CD4-positive, alpha-beta T cell treated with Interleukin-15 for 1 hour (primary cell): Measurements from ENCODE around the gene PHKA1.
"Not testable (repeated sequence)": the region's sequence is repeated elsewhere in the genome, so short reads cannot be mapped to it uniquely, and the experiment has no call there.

Experiments used
- DNase-seq: peaks from one replicate; pipeline ENCODE4 v3.0.0-alpha.2; 2020

Gene PHKA1

DNA sequence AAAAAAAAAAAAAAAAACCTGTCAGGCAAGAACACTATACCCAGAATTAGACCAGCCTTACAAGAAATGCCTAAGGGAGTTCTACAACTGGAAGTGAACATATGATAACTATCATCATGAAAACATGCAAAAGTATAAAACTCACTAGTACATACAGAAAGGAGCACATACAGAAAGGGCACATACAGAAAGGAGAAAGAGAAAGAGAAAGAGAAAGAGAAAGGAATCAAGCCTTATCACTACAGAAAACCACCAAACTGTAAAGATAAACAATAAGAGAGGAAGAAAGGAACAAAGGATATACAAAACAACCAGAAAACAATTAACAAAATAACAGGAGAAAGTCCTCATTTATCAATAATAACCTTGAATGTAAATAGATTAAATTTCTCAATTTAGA, 50.4 kb downstream of the PHKA1 start:
- DNase-seq, result no peak

- no peak for DNase-seq
Observed at GRCh38 chrX:72662020-72662747, 51.9 kb downstream of the PHKA1 start.

DNA sequence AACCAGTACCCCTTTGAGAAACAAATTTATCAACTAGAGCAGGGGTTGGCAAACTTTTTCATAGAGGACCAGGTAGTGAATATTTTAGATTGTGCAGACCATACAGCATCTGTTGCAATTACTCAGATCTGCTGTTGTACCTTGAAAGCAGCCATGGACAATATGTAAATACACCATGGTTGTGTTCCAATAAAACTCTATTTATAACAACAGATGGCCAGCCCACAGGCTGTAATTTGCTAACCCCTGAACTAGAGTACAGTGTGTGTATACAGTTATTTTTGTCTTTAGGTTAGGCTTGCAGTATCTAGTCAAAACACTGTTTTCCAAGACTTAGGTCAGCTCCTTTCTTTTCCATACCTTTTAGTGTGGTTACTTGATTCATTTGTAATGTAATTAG, 54.4 kb downstream of the PHKA1 start:
- DNase-seq, result no peak

- no peak for DNase-seq
Observed at GRCh38 chrX:72652082-72652481, 62.0 kb downstream of the PHKA1 start.

DNA sequence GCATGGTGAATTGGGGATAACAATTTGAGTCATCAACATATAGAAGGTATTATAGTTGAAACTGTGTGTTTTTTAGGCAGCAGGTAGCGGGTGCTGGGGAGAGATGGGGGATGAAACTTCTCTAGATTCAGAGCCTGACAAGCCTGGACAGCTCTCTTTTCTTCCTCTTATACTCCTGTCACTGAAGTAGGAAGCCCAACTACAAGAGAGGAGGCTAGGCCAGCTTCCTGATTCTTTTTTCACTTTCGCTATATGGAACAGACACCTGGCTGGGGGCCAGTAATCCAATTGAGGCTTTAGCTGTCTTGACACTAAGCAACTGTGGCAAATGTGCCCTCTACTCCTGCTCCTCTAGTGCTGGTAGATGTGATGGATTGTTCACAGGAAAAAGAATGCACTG, 69.2 kb downstream of the PHKA1 start:
- no peak for DNase-seq

- no peak for DNase-seq
Observed at GRCh38 chrX:72641611-72642010, 72.5 kb downstream of the PHKA1 start.

DNA sequence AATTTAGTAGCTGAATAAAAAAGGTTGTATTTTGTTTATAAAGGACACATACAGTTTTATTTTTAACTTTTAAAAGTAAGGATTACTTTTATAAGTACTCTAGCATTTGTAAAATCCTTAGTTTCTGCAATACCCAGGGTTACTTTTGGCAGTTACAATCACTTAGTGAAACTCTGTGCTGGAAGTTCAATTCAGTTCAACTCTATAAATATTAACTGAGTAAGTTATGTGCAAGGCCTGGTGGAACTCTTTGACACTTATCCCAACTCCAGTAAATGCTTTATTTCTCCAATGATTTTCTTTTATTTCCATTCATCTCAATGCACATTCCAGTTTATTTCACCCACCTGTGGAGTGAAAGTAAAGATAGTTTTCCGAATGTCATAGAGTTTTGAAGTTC, 78.2 kb downstream of the PHKA1 start:
- no peak for DNase-seq

GRCh38 chrX:72634331-72634730, 79.8 kb downstream of the PHKA1 start:
- no peak for DNase-seq

DNA sequence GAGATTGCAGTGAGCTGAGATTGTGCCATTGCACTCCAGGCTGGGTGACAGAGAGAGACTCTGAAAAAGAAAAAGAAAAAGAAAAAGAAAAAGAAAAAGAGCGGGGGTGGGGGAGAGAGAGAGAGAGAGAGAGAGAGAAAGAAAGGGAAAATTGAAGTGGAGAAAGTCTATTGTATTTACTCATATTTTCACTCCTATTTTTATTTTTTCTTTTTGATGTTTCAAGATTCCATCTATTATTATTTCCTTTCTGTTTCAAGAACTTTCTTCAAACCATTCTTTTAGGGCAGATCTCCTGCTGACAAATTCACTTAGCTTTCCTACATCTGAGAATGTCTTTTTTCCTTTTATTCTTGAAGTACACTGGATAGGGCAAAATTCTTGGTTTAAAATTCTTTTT, 83.9 kb downstream of the PHKA1 start:
- DNase-seq, result no peak

GRCh38 chrX:72624194-72624593, 89.9 kb downstream of the PHKA1 start:
- no peak for DNase-seq

DNA sequence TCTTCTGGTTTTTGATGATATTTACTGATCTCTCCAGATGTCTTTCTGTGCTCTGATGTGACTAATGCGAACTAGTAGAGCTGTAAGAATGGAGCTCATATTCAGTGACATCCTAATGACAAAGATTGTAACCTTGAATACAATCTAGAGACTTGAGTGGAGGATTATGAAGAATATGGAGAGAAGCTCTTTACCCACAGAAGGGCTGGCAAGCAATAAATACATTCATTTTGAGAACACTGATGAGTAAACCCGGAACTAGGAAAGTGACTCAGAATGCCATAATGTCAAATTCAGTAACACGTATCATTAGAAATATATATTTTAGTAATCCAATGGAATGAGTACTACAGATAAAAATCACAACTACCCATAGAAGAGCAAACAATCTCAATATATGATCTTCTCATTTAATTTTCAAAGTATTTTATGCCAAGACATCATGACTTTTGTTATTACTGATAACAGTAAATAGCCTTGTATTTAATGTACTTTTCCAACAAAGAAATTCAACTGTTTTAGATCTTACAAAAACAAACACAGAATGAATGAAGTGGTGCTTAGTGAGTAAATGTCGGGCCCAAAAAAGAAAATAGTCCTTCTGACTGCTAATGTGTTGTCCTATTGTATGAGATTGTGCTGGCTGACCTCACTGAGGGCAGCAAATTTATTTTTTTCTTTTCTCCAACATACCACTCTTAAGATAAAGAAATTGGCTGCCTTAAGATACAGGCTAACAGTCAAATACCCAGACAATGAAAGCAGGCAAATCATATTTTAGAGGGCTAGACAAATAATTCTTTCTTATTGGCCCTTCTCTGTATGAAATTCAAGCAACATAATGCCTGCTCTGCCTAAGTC, 92.3 kb downstream of the PHKA1 start:
- DNase-seq, result no peak

GRCh38 chrX:72621163-72621562, 92.9 kb downstream of the PHKA1 start:
- no peak for DNase-seq

GRCh38 chrX:72620550-72621145, 93.5 kb downstream of the PHKA1 start:
- DNase-seq, result no peak

DNA sequence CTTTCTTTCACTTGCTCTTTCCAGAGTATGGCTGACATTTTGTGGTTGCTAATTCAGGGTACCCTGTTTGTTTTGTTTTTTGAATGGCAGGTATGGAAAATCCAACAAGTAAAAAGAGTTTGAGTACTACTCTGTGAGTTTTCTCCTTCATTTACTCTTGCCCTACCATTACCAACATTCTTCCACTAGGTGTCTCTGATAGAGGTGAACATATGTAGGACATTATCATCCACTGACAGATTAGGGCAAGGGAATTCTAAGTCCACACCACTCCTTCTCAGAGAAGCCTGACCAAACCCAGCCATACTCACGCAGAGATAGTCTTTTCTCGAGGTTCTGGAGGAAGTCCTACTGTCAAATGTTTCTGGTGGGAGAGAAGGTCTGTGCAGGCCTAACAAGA, 104.8 kb downstream of the PHKA1 start:
- no peak for DNase-seq

DNA sequence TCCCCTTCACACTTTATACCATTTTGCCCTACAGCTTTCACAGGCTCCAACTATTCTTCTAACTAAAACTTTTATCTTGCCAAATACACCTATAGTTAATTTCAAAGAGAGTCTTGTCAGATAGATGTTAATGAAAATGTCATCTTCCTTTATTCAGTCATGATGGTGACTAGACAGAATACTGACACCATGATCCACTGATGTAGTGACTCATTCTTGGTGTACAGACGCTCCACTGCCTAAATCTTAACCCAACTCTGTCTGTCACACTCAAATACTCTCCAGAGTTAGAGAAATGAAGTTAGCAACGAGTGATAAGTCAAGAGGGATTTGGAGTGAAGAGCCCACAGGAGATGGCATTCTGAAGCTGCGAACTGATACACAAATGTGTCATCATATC, 109.4 kb downstream of the PHKA1 start:
- DNase-seq, result no peak

- DNase-seq, result no peak
Observed at GRCh38 chrX:72604112-72604511, 110.0 kb downstream of the PHKA1 start.

GRCh38 chrX:72591038-72591437, 123.1 kb downstream of the PHKA1 start:
- DNase-seq, result not testable (repeated sequence)

DNA sequence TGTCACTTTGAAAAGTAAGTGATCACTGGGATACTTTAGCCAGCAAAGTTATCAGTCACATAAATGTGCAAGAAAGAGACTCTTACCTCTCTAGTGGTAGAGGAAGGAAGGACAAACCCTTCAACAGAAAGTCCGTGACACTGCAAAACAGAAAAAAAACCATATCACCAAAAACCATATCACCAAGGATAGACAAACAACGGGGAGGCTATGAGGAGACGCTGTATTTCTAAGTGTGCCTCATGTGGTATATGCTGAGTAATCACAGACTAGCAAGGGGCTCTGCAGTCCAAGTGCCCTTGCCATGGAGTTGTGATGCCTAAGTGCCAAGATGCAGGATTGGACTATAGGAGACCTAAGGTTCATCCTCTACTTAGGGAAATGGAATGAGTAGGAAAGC, 129.9 kb downstream of the PHKA1 start:
- DNase-seq, result no peak

DNA sequence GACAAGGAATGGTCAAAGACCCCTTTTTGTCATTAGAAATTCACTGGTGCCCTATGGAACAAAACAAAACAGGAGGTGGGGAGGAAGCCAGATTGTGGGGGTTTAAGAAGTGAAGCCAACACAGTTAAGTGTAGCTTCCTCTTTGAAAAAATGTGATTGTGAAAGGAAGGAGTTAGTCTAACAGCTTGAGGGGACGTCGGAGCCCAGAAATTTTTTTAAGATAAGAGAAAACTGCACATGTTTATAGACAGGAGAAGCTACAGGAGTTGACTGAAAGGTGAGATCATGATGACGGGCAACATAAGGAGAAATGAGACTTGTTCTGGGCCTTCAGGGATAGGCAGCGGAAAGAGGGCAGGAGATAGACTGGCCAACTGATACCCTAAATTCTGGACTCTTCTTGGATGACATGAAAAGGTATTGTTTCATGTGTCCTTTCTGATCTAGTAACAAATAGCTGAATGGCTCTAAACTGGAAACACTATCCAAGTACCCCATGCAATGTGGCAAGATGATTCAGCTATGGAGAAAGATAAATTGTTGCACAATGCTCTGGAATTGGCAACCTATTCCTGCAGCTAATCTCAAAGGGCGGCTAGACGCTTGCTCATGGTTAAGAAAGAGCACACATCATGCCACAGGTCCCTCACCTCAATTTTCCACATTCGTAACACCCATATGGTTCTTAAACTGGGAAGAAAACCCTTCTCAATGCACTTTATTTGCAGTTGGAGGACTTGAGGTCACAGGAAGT, 137.8 kb downstream of the PHKA1 start:
- DNase-seq, result no peak

DNA sequence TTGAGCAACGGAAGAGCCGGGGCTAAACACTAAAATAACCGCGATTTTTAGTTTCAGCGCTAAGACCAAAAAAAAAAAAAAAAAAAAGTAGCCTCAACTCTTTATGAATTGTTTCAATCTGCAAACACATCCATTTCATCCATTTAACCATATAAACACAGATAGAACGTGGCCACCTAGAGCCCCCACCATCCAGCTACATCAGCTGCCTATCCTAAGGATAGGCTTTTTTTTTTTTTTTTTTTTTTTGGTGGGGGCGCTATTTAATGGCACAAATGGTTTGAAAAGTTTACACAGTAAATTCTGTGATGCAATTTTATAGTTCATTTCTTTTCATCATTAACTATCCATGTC, 141.0 kb downstream of the PHKA1 start:
- no peak for DNase-seq

DNA sequence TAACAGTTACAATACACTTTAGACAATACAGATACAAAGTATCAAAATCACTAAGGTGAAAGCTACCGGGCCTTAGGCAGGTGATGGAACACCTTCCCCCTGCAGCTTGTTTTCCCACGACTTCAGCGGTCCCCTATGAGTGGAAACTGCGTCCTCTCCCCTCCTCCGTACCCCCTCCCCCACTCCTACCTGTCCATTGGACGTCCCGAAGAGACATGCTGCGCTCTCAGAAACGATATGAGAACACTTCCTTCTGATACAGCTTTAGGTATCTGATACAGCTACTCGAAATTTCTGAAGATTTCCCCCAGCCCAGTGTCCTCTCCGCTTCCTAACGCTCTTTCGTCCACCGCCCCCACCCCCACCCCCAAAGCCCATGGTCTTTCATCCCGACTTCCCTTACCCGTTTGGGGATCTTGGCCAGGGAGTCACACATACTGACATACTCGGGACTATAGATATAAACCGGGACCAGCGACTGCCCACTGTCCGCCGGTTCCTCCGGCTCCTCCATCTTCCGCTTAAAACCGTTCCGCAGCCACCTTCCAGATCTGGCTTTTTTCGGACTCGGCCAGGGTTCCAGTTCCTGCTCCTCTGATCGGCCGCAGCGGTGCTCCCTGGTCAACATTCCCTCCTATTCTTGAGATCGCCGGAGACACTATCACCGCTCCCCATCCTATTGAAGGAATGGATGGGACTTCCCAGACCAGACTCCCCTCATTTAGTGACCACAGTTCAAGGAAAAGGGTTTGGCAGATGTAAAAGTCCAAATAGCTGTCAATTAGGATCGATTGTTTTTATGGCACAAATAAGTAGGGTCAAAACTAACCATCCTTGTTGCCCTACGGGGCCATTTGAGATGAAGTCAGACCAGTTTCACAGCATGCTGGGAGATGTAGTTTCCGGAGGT, 141.6 kb downstream of the PHKA1 start, which contains the start of gene HDAC8:
HDAC8 (minus strand) TSS at position 596 of the 910 bp plus-strand sequence; CDS start at position 514, 82 bp downstream.
- peak; percentile 58 for DNase-seq

- DNase-seq, result no peak
Observed at GRCh38 chrX:72569786-72570185, 144.3 kb downstream of the PHKA1 start.
